Naive thymus-derived CD8-positive, alpha-beta T cell (primary cell): ENCODE data around the gene WWC1. TPM values are rescaled to one million over a fixed set of nuclear protein-coding genes. Genes with fewer than 3 reads are reported as not detected.

Experiments used
- ATAC-seq, 2 donors: fragments of 150-1000 bp; cut with Tn5 transposase in 1 of 2; sonication (Bioruptor Pico), chemical (Tn5 transposase) in 1 of 2; 1 replicate in 1 of 2; 2 replicates in 1 of 2; pipeline ENCODE4 v1.10.0; 2021; ENCODE audit warnings: mild to moderate bottlenecking in 2 of 2, moderate library complexity in 2 of 2
- POLR2A ChIA-PET: fragments of 350-600 bp; sonication (Branson Sonifier 250); formaldehyde crosslinking; loops from one replicate; lab custom pipeline; 2021; ENCODE audit warnings: antibody characterized with exemption; lab: Charles Lee
- DNase-seq, 10 donors: peaks; one replicate each; pipeline versions ENCODE4 v3.0.0 to v3.0.0-alpha.2; 2020 to 2022
- H3K27ac Mint-ChIP-seq, 10 donors: one replicate each; pipeline ENCODE4 v1.8.0; 2020 to 2022; ENCODE audit warnings: mild to moderate bottlenecking in 10 of 10, mixed read lengths in 10 of 10, moderate library complexity in 4 of 10, inconsistent platforms in 1 of 10
- H3K27me3 Mint-ChIP-seq, 5 donors: one replicate each; pipeline ENCODE4 v1.8.0; 2021 to 2022; ENCODE audit warnings: mixed read lengths in 5 of 5
- H3K36me3 Mint-ChIP-seq, 3 donors: one replicate each; pipeline ENCODE4 v1.8.0; 2020 to 2022; ENCODE audit warnings: mixed read lengths in 3 of 3, mild to moderate bottlenecking in 2 of 3, inconsistent platforms in 1 of 3
- H3K4me1 Mint-ChIP-seq, 4 donors: one replicate each; pipeline ENCODE4 v1.8.0; 2021 to 2022; ENCODE audit warnings: mixed read lengths in 4 of 4
- H3K4me3 Mint-ChIP-seq, 10 donors: one replicate each; pipeline ENCODE4 v1.8.0; 2020 to 2022; ENCODE audit warnings: mild to moderate bottlenecking in 10 of 10, mixed read lengths in 10 of 10, moderate library complexity in 6 of 10, inconsistent platforms in 1 of 10
- H3K9me3 Mint-ChIP-seq, 9 donors: one replicate each; pipeline ENCODE4 v1.8.0; 2020 to 2022; ENCODE audit warnings: mixed read lengths in 9 of 9, mild to moderate bottlenecking in 3 of 9, inconsistent platforms in 1 of 9, moderate library complexity in 1 of 9
- polyA plus RNA-seq, 3 donors: library from polyadenylated mRNA; unstranded; fragments of 300-500 nt; fragmentation: Illumina TruSeq; gene quantifications; one replicate each; pipeline ENCODE4 v1.2.3, GENCODE V29; 2021
- total RNA-seq, 8 experiments: library from RNA in 2 of 8; stranded (reverse) in 2 of 8; gene quantifications; one replicate each; pipeline ENCODE4 v1.2.3 and lab custom pipeline; 2021 to 2026

WWC1 gene
- total and polyA plus RNA-seq, 5 experiments from 2014 or later = 0.15 to 0.62 TPM; not detected in 3

DNA sequence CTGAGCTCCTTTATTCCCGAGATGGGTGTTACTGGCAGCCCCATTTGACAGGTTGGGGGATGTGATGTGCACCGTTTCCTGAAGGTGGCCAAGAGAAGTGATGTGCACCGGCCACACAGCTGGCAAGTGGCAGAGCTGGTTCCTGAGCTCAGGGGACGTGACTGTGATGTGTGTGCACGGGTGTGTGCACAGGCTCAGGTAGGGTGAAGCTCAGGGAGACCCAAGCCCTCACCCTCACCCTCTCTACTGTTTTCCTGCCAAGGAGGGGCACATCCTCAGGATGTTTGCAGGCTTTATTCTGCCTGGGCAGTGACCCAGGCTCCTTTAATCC, 56.6 kb downstream of the WWC1 start:
- no peaks in the 10 kb centered on the region for H3K4me1 Mint-ChIP-seq
- H3K27me3 Mint-ChIP-seq = peaks cover 2 to 25% (median 14%) of the 10 kb centered on the region in 5 donors
- H3K4me3 Mint-ChIP-seq = no peak overlapping the region
- no peaks in the 10 kb centered on the region for H3K9me3 Mint-ChIP-seq
- H3K27ac Mint-ChIP-seq = no peak overlapping the region
- POLR2A ChIA-PET = no interaction called here
- ATAC-seq (no peak), DNase-seq (no peak)
- no peaks in the 10 kb centered on the region for H3K36me3 Mint-ChIP-seq

DNA sequence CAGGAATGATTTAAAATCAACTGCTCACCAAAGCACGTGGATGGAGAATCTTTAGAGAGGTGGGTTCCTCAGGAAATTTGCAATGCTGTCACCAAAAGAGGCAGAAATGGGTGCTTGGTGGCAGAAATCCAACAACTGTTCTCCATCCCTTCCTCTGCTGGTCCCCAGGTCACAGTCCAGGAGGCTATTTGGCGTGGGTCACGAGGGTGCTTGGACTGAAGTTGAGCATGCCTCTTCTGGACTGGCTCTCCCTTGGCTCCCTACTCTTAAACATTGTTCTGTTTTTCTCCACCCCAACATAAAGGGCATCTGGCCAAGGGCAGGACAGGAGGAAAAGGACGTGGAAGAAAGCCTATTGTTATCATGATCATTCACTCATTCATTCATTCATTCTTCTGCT, 58.9 kb downstream of the WWC1 start:
- POLR2A ChIA-PET = no interaction called here

DNA sequence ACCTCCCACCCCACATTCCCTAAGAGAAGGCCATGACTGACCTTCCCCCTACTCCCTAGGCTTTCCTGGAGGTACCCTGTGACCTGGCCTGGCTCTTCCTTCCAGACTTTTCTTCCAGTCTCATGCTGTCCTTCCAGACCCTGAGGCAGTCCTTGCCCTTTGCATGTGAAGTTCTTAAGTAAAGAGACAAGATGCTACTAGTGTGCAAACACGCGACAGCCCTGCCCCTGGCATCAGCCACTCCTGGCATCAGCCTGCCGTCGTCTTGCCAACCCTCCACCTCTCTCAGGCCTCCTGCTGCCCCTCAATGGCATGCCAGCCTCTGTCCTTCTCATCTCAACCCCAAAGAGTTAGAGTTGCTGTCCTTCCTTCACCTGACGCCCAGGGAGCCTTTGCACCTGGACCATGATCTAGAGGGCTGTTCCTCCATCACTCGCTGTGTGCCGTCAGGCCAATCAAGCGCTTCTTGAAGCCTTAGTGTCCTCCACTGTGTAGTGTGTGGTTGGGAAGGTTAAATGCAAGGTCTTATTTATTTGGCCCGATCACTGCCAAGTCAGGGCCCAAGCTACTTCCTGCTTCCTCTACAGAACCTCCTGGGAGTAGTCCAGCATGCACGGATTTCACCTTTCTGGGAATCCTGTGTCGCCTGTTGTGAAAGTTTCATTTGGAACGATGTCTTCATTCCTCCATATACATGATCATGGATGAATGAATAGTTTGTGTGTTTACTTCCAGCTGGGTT, 61.9 kb downstream of the WWC1 start:
- DNase-seq (no peak), ATAC-seq (no peak)
- Mint-ChIP-seq H3K4me3 (no peak overlapping the region), H3K27ac (no peak overlapping the region), H3K36me3 (no peaks in the 10 kb centered on the region), H3K4me1 (no peaks in the 10 kb centered on the region), H3K27me3 (peaks cover 0 to 26% (median 3%) of the 10 kb centered on the region in 5 donors), H3K9me3 (no peaks in the 10 kb centered on the region)
- POLR2A ChIA-PET = no interaction called here

More for the DNA sequence above, 58.9 kb downstream of the WWC1 start:
- H3K4me1 Mint-ChIP-seq = no peaks in the 10 kb centered on the region
- H3K27ac Mint-ChIP-seq = no peak overlapping the region
- peaks cover 2 to 29% (median 14%) of the 10 kb centered on the region in 5 donors for H3K27me3 Mint-ChIP-seq
- ATAC-seq = no peak
- H3K36me3 Mint-ChIP-seq = no peaks in the 10 kb centered on the region
- H3K9me3 Mint-ChIP-seq = no peaks in the 10 kb centered on the region
- H3K4me3 Mint-ChIP-seq = no peak overlapping the region
- no peak for DNase-seq

DNA sequence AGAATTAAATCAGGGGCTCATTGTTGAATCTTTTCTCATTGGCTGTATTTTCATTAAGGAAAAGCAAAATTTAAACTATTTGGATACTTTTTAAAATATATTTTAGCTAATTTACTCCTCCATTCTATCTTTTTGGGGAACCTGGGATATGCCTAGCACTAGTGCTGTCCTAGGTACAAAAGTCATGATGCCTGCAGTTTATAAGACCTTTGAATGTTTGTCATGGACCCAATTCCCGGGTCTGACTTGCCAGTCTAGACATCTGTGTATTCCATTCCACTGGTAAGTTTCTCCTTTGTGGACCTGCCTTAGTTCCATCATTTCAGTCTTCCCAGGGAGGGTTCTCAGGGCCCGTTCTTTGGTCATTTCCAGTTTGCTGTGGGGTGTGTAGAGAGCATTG, 63.0 kb downstream of the WWC1 start:
- POLR2A ChIA-PET = no interaction called here
- Mint-ChIP-seq H3K27me3 (peaks cover 0 to 22% (median 0%) of the 10 kb centered on the region in 5 donors), H3K4me3 (no peak overlapping the region), H3K27ac (no peak overlapping the region), H3K4me1 (no peaks in the 10 kb centered on the region), H3K9me3 (no peaks in the 10 kb centered on the region), H3K36me3 (no peaks in the 10 kb centered on the region)
- no peak for ATAC-seq
- DNase-seq = no peak

DNA sequence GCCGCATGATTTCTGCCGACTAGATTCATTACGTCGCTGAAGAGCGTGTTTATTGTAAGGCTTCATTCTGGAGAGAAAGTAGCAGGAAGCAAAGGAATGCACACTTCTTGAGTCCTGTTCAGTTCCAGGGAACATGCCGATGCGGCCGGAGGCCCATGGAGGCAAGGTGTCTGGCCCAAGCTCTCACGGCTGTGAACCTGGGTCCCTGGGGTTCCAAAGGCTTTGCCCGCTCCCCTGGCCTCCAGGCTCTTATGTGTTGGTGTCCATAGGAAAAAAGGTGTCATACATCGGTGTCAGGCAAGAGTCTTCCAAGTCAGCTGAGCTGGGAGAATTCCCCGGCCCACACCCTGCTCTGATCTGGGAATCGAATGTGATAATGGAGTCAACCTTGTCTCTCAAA, 64.7 kb downstream of the WWC1 start:
- Mint-ChIP-seq H3K4me1 (no peaks in the 10 kb centered on the region), H3K27ac (no peak overlapping the region), H3K9me3 (no peaks in the 10 kb centered on the region), H3K36me3 (no peaks in the 10 kb centered on the region), H3K27me3 (peaks cover 0 to 17% (median 2%) of the 10 kb centered on the region in 5 donors), H3K4me3 (no peak overlapping the region)
- ATAC-seq (no peak), DNase-seq (no peak)
- POLR2A ChIA-PET = no interaction called here

DNA sequence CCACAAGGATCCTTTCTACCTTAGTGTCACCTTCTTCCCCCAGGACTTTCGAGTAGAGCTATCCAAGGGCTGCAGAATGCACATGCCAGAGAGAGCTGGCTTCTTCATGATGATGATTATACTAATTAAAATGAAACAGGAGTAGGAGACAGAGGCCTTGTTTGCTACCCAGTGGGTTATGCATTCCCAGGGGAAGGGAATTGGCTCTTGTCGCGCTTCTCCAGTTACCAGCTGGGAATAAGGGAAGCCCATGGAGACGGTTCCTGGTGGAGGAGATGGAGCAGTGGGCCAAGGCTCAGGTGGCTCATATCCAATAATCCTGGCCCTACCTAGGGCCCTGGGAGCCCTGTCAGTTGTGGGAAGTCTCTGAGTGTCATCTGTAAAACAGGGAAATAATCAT, 65.1 kb downstream of the WWC1 start:
- Mint-ChIP-seq H3K27ac (no peak overlapping the region), H3K4me3 (no peak overlapping the region), H3K4me1 (no peaks in the 10 kb centered on the region), H3K36me3 (no peaks in the 10 kb centered on the region), H3K9me3 (no peaks in the 10 kb centered on the region), H3K27me3 (peaks cover 0 to 14% (median 2%) of the 10 kb centered on the region in 5 donors)
- POLR2A ChIA-PET = no interaction called here
- ATAC-seq (no peak), DNase-seq (no peak)

DNA sequence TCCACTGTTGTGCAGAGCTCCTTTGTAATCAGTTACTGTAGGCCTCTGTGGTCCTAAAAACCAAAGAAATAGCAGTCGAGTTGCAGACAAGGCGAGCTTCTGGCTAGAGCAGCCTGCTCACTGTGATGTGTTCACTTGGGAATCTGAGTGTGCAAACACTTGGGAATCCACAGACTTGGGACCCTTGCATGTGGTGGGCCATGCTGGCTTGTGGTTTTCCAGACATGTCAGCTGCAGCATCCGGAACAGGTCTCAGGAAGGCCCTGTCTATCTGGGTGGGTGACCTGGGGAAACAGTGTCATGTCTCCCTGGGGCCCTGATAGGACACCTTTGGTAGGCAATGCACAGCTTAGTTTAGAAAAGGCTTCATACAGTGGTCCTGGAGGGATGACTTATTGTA, 66.4 kb downstream of the WWC1 start:
- Mint-ChIP-seq H3K4me3 (no peak overlapping the region), H3K27ac (no peak overlapping the region), H3K9me3 (no peaks in the 10 kb centered on the region), H3K36me3 (no peaks in the 10 kb centered on the region), H3K4me1 (no peaks in the 10 kb centered on the region), H3K27me3 (peaks cover 0 to 14% (median 2%) of the 10 kb centered on the region in 5 donors)
- POLR2A ChIA-PET = no interaction called here
- ATAC-seq (no peak), DNase-seq (no peak)

DNA sequence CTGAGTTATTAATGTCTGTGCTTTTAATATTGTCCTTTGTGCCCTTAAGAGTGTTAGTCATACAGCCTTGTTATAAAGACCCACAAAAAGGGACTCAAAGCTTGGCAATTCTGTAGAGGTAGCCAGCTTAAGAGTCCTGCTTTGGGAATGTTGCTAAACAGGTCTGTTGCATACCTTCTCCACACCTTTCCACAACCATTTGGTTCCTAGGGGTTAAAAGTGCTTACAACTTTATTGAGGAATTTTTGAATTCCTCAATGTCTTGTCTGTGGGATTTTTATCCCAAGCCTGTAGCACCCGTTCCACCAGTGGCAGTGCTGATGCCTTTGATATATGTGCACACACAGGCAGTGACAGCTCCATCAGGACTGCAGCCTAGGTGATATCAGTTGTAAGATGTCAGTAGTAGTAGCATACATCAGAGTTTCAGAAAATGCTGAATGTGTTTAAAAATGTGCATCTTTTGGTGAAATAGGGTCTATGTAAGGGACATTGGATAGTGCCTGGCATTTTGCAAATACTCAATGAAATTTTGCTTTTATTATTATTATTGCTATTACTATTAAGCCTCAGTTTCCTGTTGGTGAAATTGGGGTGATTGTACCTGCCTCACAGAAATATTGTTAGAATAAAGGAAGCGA, 68.5 kb downstream of the WWC1 start:
- DNase-seq (no peak), ATAC-seq (no peak)
- no peaks in the 10 kb centered on the region for H3K9me3 Mint-ChIP-seq
- no peaks in the 10 kb centered on the region for H3K36me3 Mint-ChIP-seq
- H3K4me3 Mint-ChIP-seq = no peak overlapping the region
- POLR2A ChIA-PET = no interaction called here
- H3K27me3 Mint-ChIP-seq = peaks cover 0 to 11% (median 2%) of the 10 kb centered on the region in 5 donors
- no peak overlapping the region for H3K27ac Mint-ChIP-seq
- H3K4me1 Mint-ChIP-seq = no peaks in the 10 kb centered on the region

DNA sequence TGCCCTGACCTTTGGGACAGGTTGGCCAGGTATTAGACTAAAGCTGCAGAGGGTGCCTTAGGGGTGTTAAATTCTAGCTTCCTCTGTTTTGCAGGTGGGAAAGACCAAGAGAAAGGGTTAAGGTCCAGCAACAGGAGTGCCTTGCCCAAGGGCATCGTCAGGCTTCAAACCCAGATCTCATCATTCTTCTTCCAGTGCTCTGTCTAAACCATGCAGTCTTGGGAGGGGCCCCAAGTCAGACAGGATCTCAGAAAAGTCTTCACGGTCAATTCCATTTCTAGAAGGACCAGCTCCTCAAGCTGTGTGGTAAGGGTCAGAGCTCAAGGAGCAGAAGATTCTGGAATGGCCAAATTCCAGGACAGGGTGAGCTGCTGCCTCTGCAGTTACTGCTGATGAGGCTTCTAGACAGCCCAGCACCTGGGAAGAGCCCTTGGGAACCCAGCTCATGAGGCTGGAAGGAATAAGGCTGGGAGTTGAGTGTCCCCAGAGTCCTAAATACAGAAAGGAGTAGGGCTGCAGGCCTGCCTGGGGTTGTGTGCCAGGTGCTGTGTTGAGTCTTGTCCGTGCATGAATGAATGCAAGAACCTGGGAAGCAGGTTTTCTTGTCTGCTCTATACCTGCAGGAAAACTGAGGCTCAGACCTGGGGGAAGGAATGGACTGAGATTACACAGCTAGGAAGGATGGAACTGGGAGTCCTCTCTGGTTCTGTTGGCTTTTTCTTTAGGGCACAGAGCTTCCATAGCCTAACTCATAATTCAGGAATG, 69.3 kb downstream of the WWC1 start:
- no peak for DNase-seq
- Mint-ChIP-seq H3K36me3 (no peaks in the 10 kb centered on the region), H3K4me1 (no peaks in the 10 kb centered on the region), H3K27ac (no peak overlapping the region), H3K27me3 (peaks cover 0 to 11% (median 2%) of the 10 kb centered on the region in 5 donors), H3K4me3 (no peak overlapping the region), H3K9me3 (no peaks in the 10 kb centered on the region)
- POLR2A ChIA-PET = no interaction called here
- no peak for ATAC-seq

DNA sequence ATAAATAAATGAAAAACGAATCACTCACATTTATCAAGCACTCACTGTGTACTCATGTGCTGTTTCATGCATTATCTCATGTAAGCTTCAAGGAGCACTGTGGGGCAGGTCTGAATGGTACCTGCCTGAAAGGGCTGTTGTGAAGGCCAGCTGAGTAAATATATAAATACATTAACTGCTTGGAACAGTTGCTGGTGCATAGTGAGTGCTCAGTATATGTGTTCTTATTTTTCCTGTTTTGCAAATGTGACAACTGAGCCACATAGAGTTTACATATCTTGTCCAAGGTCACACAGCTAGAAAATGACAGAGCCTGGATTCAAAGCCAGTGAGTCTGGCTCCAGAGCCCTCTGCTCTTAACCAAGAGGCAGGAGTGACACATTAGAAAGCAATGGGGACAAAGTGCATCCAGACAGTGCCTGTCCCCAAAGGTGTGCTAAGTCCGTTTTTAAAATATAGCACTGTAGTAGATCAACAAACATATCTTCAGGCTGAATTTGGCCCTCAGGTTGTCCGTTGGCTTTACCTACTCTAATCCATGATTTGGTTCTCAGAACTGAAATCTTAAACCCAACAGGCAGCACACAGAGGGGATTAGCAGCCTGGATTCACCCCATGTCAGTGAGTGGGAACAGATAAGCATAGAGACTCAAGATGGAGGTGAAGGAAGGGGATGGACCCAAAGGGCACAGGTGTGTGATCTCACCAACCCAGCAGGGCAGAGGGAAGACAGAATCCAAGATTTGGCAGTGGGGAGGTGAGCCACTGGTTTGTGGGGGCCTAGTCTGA, 70.8 kb downstream of the WWC1 start:
- ATAC-seq = no peak
- H3K4me1 Mint-ChIP-seq = no peaks in the 10 kb centered on the region
- DNase-seq = no peak
- H3K4me3 Mint-ChIP-seq = no peak overlapping the region
- no peak overlapping the region for H3K27ac Mint-ChIP-seq
- peaks cover 0 to 11% (median 2%) of the 10 kb centered on the region in 5 donors for H3K27me3 Mint-ChIP-seq
- H3K9me3 Mint-ChIP-seq = no peaks in the 10 kb centered on the region
- H3K36me3 Mint-ChIP-seq = no peaks in the 10 kb centered on the region
- POLR2A ChIA-PET = no interaction called here

DNA sequence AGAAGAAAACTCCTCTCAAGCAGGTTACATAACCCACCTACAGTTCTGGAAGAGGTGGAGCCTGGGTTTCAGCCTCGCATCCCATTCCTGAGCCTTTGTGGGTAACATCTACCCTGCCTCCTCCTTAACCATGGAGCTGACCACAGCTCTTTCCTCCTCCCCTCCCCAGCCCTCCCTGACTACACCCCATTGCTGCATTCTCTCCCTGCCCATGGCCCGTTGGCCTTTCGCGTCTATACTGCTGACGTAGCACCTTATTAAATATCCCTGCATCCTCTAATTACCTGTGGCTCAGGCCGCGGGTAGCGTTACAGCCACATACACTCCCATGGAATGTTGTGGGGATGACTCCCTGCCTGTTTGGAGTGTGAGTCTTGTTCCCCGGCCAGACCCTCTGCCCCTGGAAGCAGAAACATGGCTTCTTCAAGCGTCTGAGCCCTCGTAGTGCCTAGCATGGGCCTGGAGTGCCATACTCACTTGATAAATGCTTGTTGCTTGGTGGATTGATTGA, 72.8 kb downstream of the WWC1 start:
- H3K27me3 Mint-ChIP-seq = peaks cover 0 to 11% (median 2%) of the 10 kb centered on the region in 5 donors
- no peak overlapping the region for H3K4me3 Mint-ChIP-seq
- no peaks in the 10 kb centered on the region for H3K36me3 Mint-ChIP-seq
- POLR2A ChIA-PET = no interaction called here
- no peaks in the 10 kb centered on the region for H3K9me3 Mint-ChIP-seq
- DNase-seq = no peak
- H3K27ac Mint-ChIP-seq = no peak overlapping the region
- no peaks in the 10 kb centered on the region for H3K4me1 Mint-ChIP-seq
- no peak for ATAC-seq

DNA sequence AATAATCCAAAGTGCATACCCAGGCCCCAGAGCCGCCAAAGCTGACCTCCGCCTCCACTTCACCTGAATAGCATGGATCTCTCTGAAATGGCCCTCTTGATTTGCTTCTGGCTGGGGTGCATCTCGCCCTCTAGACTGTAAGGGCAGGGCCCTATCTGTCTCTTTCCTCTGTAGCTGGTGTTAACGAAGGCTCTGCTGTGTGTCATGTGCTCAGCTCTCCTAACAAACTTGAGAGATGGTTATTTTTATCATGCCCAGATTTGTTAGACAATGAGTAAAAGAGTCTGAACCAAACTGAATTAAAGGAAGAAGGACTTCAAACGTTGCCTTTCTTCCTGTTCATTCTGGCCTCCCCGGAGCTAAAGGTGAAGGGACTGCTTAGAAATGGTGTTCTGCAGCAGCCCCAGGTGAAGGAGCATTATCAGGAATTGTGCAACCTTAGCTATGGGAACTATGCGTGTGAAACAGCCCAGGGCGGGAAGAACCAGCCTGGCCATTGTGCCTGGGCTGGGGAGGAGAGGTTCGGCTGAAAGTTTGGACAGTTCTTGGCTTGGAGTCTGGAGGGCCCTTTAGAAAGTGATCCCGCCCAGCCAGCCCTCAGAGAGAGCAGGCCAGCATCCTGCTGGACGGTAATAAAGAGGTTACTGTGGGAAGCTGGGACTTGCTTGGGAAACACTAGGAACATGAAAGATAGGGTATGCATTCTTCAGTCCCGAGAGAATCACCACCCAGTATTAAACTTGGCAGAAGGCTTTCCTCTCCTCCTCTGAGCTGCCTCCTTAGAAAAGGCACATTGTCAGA, 73.5 kb downstream of the WWC1 start:
- H3K9me3 Mint-ChIP-seq = no peaks in the 10 kb centered on the region
- POLR2A ChIA-PET = no interaction called here

More for the DNA sequence above, 73.5 kb downstream of the WWC1 start:
- Mint-ChIP-seq H3K4me3 (no peak overlapping the region), H3K36me3 (no peaks in the 10 kb centered on the region), H3K27ac (peak overlapping the region in 1 of 10 donors; percentile 15), H3K27me3 (peaks cover 0 to 11% (median 4%) of the 10 kb centered on the region in 5 donors), H3K4me1 (no peaks in the 10 kb centered on the region)
- ATAC-seq (no peak), DNase-seq (no peak)
